LNCaP clone FGC (cell line): ENCODE data around the gene CRYL1.

Experiments
- DNase-seq: peaks from one replicate; pipeline ENCODE4 v3.0.0-alpha.2; 2011; ENCODE audit warnings: low read depth
- H3K4me3 ChIP-seq: 2 replicates; pipeline ENCODE4 v1.5.1; 2011; ENCODE audit warnings: mild to moderate bottlenecking, low read depth, low read length, control low read depth
- CTCF ChIP-seq: IDR thresholded peaks from 2 replicates; pipeline ENCODE4 v1.5.1; 2012; ENCODE audit warnings: mild to moderate bottlenecking; ENCODE audit not compliant: control insufficient read depth, insufficient read depth; ENCODE audit errors: extremely low read depth

CRYL1 gene

GRCh38 chr13:20534038-20534608 is 8.5 kb upstream of the CRYL1 start:
- no peak for TF ChIP-seq CTCF
- DNase-seq = no peak
- H3K4me3 ChIP-seq = no peak overlapping the region

DNA sequence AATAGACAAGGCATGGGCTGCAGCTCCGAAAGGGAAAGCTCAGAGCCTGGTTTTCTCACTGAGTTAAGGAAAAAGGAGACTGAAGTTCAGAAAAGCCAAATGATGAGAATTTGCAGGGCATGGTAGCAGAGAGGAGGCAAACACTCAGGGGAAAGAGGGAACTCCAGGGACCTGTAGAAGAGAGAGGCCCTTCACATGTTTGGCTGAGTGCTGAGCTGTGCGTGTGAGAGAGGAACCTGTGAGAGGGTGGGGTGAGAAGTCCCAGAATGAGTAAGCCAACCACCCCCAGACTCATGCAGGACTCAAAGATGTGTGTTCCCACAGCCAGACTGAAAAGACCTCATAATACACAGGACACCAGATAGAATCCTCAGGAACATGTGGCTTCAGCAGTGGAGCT is 2.8 kb upstream of the CRYL1 start:
- no peak for DNase-seq
- no peak for TF ChIP-seq CTCF
- H3K4me3 ChIP-seq = no peak overlapping the region

GRCh38 chr13:20526664-20527063 is 1.0 kb upstream of the CRYL1 start:
- DNase-seq = no peak
- no peak for TF ChIP-seq CTCF
- peak overlapping the region; percentile 71 for H3K4me3 ChIP-seq

- H3K4me3 ChIP-seq = peak overlapping the region; percentile 71
- TF ChIP-seq CTCF = no peak
- DNase-seq = no peak
These were observed 485 bp downstream of the CRYL1 start for GRCh38 chr13:20525144-20525600.

DNA sequence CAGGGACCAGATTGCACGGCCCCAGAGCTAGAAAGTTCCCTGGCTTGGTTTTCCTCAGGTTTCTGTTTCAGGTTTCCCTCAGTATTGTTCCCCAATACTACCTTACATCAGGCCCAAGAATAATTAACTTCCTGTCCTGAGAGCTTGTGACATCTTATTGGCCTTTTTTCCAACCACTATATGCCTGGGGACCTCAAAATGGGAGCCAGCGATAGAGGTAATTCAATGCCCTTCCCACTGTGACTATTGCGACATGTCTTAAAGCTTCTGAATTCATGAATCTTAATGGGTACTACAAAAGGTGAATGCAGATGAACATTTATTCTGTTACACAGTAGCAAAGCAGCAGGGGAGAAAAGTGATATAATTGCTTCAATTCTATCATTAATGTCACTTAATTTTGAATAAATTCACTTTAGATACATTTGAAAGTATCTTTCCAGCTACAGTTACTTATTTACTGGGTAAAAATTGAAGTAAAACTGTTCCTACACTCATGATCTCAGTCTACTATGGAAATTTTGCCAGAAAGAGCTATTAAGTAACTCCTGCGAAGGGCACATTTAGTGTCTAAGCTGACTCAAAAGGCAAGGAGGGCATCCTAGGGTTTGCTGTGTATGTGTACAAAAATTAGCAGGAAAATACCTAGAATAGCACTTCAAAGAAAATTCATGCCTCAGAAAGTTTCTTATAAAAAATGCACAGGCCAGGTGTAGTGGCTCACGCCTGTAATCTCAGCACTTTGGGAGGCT is 4.1 kb downstream of the CRYL1 start:
- TF ChIP-seq CTCF = no peak
- DNase-seq = no peak
- H3K4me3 ChIP-seq = no peak overlapping the region

- no peak for DNase-seq
- H3K4me3 ChIP-seq = no peak overlapping the region
- no peak for TF ChIP-seq CTCF
These were observed 5.8 kb downstream of the CRYL1 start for GRCh38 chr13:20519875-20520274.
